ENCODE results near the gene WNT2. TPM values are rescaled to one million over a fixed set of nuclear protein-coding genes. Genes with fewer than 3 reads are reported as not detected.

The WNT2 gene
- total RNA-seq (2022) (not detected in 2 replicates), Bru-seq, nascent RNA (percentile 7 among the genes with signal in this experiment), BruChase-seq, experiment 1, labeled RNA remaining after a 2-hour chase (percentile 4 among the genes with signal in this experiment), BruChase-seq, experiment 2, labeled RNA remaining after a 6-hour chase (percentile 2 among the genes with signal in this experiment)
- long read RNA-seq, result 0 reads

- H3K9me3 ChIP-seq, result peaks cover 8% of the 10 kb centered on the region
- intact Hi-C loops (cut with micrococcal nuclease; ENCODE audit: unreplicated experiment), result no loop called here
- Mint-ChIP-seq H3K9me3 (ENCODE audit: unreplicated experiment) (peaks cover 12% of the 10 kb centered on the region), H3K27me3 (ENCODE audit: insufficient read depth, unreplicated experiment) (peaks cover 31% of the 10 kb centered on the region), H3K27ac (ENCODE audit: unreplicated experiment) (no peak within 1 kb of the TSS), H3K36me3 (ENCODE audit: insufficient read depth, unreplicated experiment) (no peaks in the 10 kb centered on the region), H3K4me3 (ENCODE audit: unreplicated experiment) (peak within 1 kb of the TSS; percentile 70), H3K4me1 (ENCODE audit: low read depth, unreplicated experiment) (no peaks in the 10 kb centered on the region)
- H3K4me1 ChIP-seq, result no peaks in the 10 kb centered on the region
- CTCF ChIA-PET, result no interaction called here
- H3K36me3 ChIP-seq (ENCODE audit: control insufficient read depth, insufficient read depth, low read length), result no peaks in the 10 kb centered on the region
- peaks cover 7% of the 10 kb centered on the region for H3K27me3 ChIP-seq (replicated peaks; ENCODE audit: control insufficient read depth, insufficient read depth, low read length)
- DNase-seq, result no peak
- no peak for TF ChIP-seq CTCF (IDR thresholded peaks at IDR 0.05; ENCODE audit: insufficient read depth in 1 of 2, low read depth in 1 of 2, low read length in 1 of 2, severe bottlenecking in 1 of 2, unreplicated experiment in 1 of 2)
- POLR2A ChIA-PET, result no interaction called here
- H3K4me3 ChIP-seq (ENCODE audit: low read depth, low read length), result peak within 1 kb of the TSS; percentile 38
- BruUV-seq (replicated peaks), result no TSS peak
Observed at GRCh38 chr7:117322741-117323304, at the start of gene WNT2. Gene WNT2, minus strand, starts transcription at chr7:117323058. Its CDS starts 69 bp downstream, at chr7:117322989.

- H3K4me1 Mint-ChIP-seq (ENCODE audit: low read depth, unreplicated experiment), result no peaks in the 10 kb centered on the region
- Histone ChIP-seq H3K27me3 (replicated peaks; ENCODE audit: control insufficient read depth, insufficient read depth, low read length) (no peaks in the 10 kb centered on the region), H3K36me3 (ENCODE audit: control insufficient read depth, insufficient read depth, low read length) (no peaks in the 10 kb centered on the region), H3K4me1 (no peaks in the 10 kb centered on the region), H3K4me3 (ENCODE audit: low read depth, low read length) (no peak overlapping the region), H3K9me3 (peaks cover 9% of the 10 kb centered on the region; the same call in 1 of the 2 replicates)
- CTCF ChIA-PET, result no interaction called here
- DNase-seq, result no peak
- H3K27me3 Mint-ChIP-seq (ENCODE audit: insufficient read depth, unreplicated experiment), result peaks cover 17% of the 10 kb centered on the region
- H3K9me3 Mint-ChIP-seq (ENCODE audit: unreplicated experiment), result no peaks in the 10 kb centered on the region
- no peak overlapping the region for H3K27ac Mint-ChIP-seq (ENCODE audit: unreplicated experiment)
- H3K4me3 Mint-ChIP-seq (ENCODE audit: unreplicated experiment), result no peak overlapping the region
- no peak for TF ChIP-seq CTCF (IDR thresholded peaks at IDR 0.05; ENCODE audit: insufficient read depth in 1 of 2, low read depth in 1 of 2, low read length in 1 of 2, severe bottlenecking in 1 of 2, unreplicated experiment in 1 of 2)
- no peaks in the 10 kb centered on the region for H3K36me3 Mint-ChIP-seq (ENCODE audit: insufficient read depth, unreplicated experiment)
- POLR2A ChIA-PET, result no interaction called here
- intact Hi-C loops (cut with micrococcal nuclease; ENCODE audit: unreplicated experiment), result no loop called here
- no TSS peak for BruUV-seq (replicated peaks)
Observed at GRCh38 chr7:117372073-117372472, 49.2 kb upstream of the WNT2 start.

GRCh38 chr7:117364339-117365080 lies 41.7 kb upstream of the WNT2 start:
- Histone ChIP-seq H3K4me1 (no peaks in the 10 kb centered on the region), H3K9me3 (no peaks in the 10 kb centered on the region), H3K27me3 (replicated peaks; ENCODE audit: control insufficient read depth, insufficient read depth, low read length) (no peaks in the 10 kb centered on the region), H3K4me3 (ENCODE audit: low read depth, low read length) (no peak overlapping the region), H3K36me3 (ENCODE audit: control insufficient read depth, insufficient read depth, low read length) (no peaks in the 10 kb centered on the region)
- Mint-ChIP-seq H3K9me3 (ENCODE audit: unreplicated experiment) (no peaks in the 10 kb centered on the region), H3K4me1 (ENCODE audit: low read depth, unreplicated experiment) (no peaks in the 10 kb centered on the region), H3K27ac (ENCODE audit: unreplicated experiment) (no peak overlapping the region), H3K4me3 (ENCODE audit: unreplicated experiment) (no peak overlapping the region), H3K36me3 (ENCODE audit: insufficient read depth, unreplicated experiment) (no peaks in the 10 kb centered on the region), H3K27me3 (ENCODE audit: insufficient read depth, unreplicated experiment) (peaks cover 7% of the 10 kb centered on the region)
- POLR2A ChIA-PET, result no interaction called here
- TF ChIP-seq CTCF (IDR thresholded peaks at IDR 0.05; ENCODE audit: insufficient read depth in 1 of 2, low read depth in 1 of 2, low read length in 1 of 2, severe bottlenecking in 1 of 2, unreplicated experiment in 1 of 2), result no peak
- no peak for DNase-seq
- BruUV-seq (replicated peaks), result no TSS peak
- intact Hi-C loops (cut with micrococcal nuclease; ENCODE audit: unreplicated experiment), result no loop called here
- CTCF ChIA-PET, result no interaction called here

Data from Caco-2 (cell line).